Measurements from ENCODE around the gene KATNBL1. TPM values are rescaled to one million over a fixed set of nuclear protein-coding genes. Genes with fewer than 3 reads are reported as not detected.
A peak's percentile ranks its signal among the peaks of the same experiment; 100 is the strongest.

The KATNBL1 gene, protein sequence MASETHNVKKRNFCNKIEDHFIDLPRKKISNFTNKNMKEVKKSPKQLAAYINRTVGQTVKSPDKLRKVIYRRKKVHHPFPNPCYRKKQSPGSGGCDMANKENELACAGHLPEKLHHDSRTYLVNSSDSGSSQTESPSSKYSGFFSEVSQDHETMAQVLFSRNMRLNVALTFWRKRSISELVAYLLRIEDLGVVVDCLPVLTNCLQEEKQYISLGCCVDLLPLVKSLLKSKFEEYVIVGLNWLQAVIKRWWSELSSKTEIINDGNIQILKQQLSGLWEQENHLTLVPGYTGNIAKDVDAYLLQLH
- 10 to 100 TPM; 42.2 to 43.8 TPM for total RNA-seq
- 29.0 TPM for polyA plus RNA-seq

DNA sequence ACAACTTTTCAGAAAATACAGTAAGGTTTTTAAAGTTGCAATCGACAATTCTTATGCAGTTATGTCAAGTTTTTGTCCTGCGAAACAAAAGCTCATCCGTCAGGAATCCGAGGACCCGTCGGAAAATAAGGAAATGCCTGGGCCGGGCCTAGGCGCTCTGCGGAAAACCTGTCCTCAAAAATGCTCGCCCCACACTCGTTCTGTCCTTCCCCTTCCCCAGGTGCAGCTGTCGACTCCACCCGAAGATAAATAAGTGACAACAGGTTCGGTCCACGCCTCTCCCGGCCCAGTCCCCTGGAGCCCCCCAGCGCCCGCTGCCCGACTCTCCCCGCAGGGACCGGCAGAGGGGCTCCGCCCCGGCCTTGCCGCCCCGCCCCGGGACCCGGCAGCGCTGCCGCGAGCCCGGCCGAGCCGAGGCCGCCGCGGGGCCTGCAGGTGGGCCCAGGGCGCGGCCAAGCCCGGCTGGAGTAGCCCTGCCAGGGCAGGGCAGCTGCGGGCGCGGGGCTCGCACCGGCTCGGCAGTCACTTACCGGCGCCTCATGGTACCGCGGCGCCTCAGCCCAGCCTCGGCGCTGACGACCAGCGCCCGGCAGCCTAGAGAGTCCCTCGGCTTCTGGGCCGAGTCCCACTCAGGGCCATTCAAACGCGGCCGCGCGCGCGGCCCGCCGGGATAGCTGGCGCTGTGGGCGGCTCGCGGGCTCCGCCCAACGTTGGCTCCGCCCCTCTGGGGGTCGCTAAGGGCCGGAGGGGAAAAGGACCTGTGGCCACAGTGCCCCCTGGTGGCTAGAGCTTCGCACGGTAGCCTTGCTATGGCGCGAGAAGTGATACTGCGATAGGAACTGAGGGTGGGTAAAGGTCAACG lies at the start of gene KATNBL1:
KATNBL1 (minus strand) TSS at position 676 of the 862 bp plus-strand sequence. CDS start 46,420 bp downstream, outside the sequence.
- ChIA-PET CTCF (interaction anchor here (0.7 to 4.8 kb wide), 25 partner anchors 9 to 1547 kb away, joined by 3 to 75 read pairs (median 4); partner anchors contain the start of genes AQR, EMC4, EMC7 and LPCAT4), POLR2A (interaction anchor here (0.5 to 1.7 kb wide), 6 partner anchors 15 to 170 kb away, joined by 3 to 9 read pairs (median 3); partner anchors contain the start of genes AVEN, EMC7, LPCAT4 and PGBD4)
- Mint-ChIP-seq H3K9me3 (no peaks in the 10 kb centered on the region), H3K4me3 (peak within 1 kb of the TSS; percentile 86 to 95 (median 91)), H3K4me1 (peaks cover 17 to 35% (median 35%) of the 10 kb centered on the region in 3 donors), H3K27me3 (no peaks in the 10 kb centered on the region), H3K36me3 (peaks cover 0 to 17% (median 1%) of the 10 kb centered on the region in 3 donors), H3K27ac (peak within 1 kb of the TSS; percentile 57 to 94 (median 86))
- peak within 1 kb of the TSS; percentile 57 for H3K4me3 ChIP-seq (ENCODE audit: low read length)
- peak; percentile 87 to 97 (median 95) for DNase-seq
- peaks cover 14% of the 10 kb centered on the region for H3K4me1 ChIP-seq (ENCODE audit: insufficient read depth, low read length)
- peak within 1 kb of the TSS; percentile 52 for H3K27ac ChIP-seq (ENCODE audit: low read depth, low read length)
- no peaks in the 10 kb centered on the region for H3K9me3 ChIP-seq (ENCODE audit: low read length)
- no peaks in the 10 kb centered on the region for H3K36me3 ChIP-seq (ENCODE audit: insufficient read depth, low read length)
- H3K27me3 ChIP-seq (ENCODE audit: insufficient read depth, low read length, poor library complexity, severe bottlenecking): no peaks in the 10 kb centered on the region

DNA sequence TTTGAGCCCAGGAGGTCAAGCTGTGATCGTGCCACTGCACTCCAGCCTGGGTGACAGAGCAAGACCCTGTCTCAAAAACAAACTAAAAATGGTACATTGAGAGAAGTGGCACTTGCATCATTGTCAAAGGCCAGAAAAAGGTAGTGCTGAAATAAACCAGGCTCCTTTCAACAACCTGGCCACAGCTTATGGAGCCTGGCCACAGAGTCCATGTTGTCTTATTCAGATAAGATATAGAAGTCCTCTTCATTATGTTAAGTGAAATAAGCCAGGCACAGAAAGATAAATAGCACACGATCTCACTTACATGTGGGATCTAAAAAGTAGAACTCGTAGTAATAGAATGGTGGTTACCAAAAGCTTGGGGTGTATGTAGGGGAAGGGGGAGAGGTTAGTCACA lies 49.7 kb upstream of the KATNBL1 start:
- H3K4me3 Mint-ChIP-seq: no peak overlapping the region
- ChIA-PET CTCF (interaction anchor here (2.8 kb wide), 1 partner anchor 108 kb away, joined by 8 read pairs; the partner anchor contains the start of gene LPCAT4), POLR2A (interaction anchor here (1.2 kb wide), 1 partner anchor 108 kb away, joined by 5 read pairs; the partner anchor contains the start of gene LPCAT4)
- H3K36me3 Mint-ChIP-seq: peaks cover 4 to 44% (median 15%) of the 10 kb centered on the region in 3 donors
- Histone ChIP-seq H3K4me1 (ENCODE audit: insufficient read depth, low read length) (no peaks in the 10 kb centered on the region), H3K4me3 (ENCODE audit: low read length) (no peak overlapping the region), H3K27ac (ENCODE audit: low read depth, low read length) (no peak overlapping the region), H3K9me3 (ENCODE audit: low read length) (no peaks in the 10 kb centered on the region), H3K36me3 (ENCODE audit: insufficient read depth, low read length) (no peaks in the 10 kb centered on the region), H3K27me3 (ENCODE audit: insufficient read depth, low read length, poor library complexity, severe bottlenecking) (no peaks in the 10 kb centered on the region)
- H3K27ac Mint-ChIP-seq: no peak overlapping the region
- no peak for DNase-seq
- peaks cover 0 to 3% (median 0%) of the 10 kb centered on the region in 3 donors for H3K4me1 Mint-ChIP-seq
- no peaks in the 10 kb centered on the region for H3K9me3 Mint-ChIP-seq
- H3K27me3 Mint-ChIP-seq: peaks cover 0 to 3% of the 10 kb centered on the region in 2 donors

DNA sequence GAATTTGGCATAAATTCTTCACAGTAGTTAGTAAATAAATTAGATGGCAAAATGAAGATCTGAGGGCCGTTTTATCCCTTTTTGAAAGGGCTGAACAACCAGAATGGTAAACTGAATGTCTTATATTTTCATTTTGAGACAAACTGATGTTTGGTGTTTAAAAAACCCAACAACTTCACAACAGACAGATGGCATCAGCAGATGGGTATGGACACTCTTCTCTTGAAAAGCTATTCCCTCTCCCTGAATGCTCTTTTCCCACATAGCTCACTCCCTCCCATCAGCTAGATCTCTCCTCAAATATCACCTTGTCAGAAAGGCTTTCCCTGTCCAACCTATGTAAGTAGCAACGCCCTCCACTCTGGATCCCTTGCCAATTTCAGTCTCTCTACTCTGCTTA lies 48.3 kb upstream of the KATNBL1 start:
- Mint-ChIP-seq H3K4me1 (no peaks in the 10 kb centered on the region), H3K4me3 (no peak overlapping the region), H3K27me3 (peaks cover 0 to 3% of the 10 kb centered on the region in 2 donors), H3K9me3 (no peaks in the 10 kb centered on the region), H3K27ac (peak overlapping the region in 2 of 8 donors; percentile 3 to 68), H3K36me3 (peaks cover 9 to 56% (median 22%) of the 10 kb centered on the region in 3 donors)
- H3K4me1 ChIP-seq (ENCODE audit: insufficient read depth, low read length): no peaks in the 10 kb centered on the region
- POLR2A ChIA-PET: no interaction called here
- H3K27me3 ChIP-seq (ENCODE audit: insufficient read depth, low read length, poor library complexity, severe bottlenecking): no peaks in the 10 kb centered on the region
- no peak overlapping the region for H3K4me3 ChIP-seq (ENCODE audit: low read length)
- H3K9me3 ChIP-seq (ENCODE audit: low read length): no peaks in the 10 kb centered on the region
- H3K27ac ChIP-seq (ENCODE audit: low read depth, low read length): no peak overlapping the region
- no peak for DNase-seq
- CTCF ChIA-PET: interaction anchor here (2.8 kb wide), 1 partner anchor 110 kb away, joined by 8 read pairs; the partner anchor contains the start of gene LPCAT4
- H3K36me3 ChIP-seq (ENCODE audit: insufficient read depth, low read length): no peaks in the 10 kb centered on the region

DNA sequence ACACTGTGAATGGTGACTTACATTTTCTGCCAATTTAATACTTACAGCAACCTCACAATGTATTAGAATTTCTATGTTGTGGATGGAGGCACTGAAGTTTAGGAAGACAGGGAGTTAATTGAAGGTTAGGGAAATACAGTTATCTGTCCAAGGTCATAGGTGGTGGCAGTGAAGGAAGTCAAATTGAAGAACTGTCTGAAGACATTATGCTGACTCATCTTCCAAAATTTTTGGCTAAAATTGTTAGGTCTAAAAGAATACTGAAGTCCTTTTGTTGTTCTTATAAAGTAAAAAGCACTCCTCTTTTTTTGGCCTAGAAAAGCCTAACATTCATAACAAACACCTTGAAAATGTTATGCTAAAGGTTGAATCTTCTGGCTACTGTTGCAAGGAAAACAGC lies 42.6 kb upstream of the KATNBL1 start:
- H3K4me3 Mint-ChIP-seq: no peak overlapping the region
- ChIA-PET POLR2A (no interaction called here), CTCF (interaction anchor here (1.5 kb wide), 1 partner anchor 115 kb away, joined by 4 read pairs; the partner anchor contains the start of gene LPCAT4)
- H3K9me3 Mint-ChIP-seq: no peaks in the 10 kb centered on the region
- no peak for DNase-seq
- Histone ChIP-seq H3K4me1 (ENCODE audit: insufficient read depth, low read length) (no peaks in the 10 kb centered on the region), H3K27me3 (ENCODE audit: insufficient read depth, low read length, poor library complexity, severe bottlenecking) (no peaks in the 10 kb centered on the region), H3K9me3 (ENCODE audit: low read length) (no peaks in the 10 kb centered on the region), H3K4me3 (ENCODE audit: low read length) (no peak overlapping the region), H3K36me3 (ENCODE audit: insufficient read depth, low read length) (peaks cover 17% of the 10 kb centered on the region), H3K27ac (ENCODE audit: low read depth, low read length) (no peak overlapping the region)
- no peaks in the 10 kb centered on the region for H3K4me1 Mint-ChIP-seq
- no peak overlapping the region for H3K27ac Mint-ChIP-seq
- no peaks in the 10 kb centered on the region for H3K27me3 Mint-ChIP-seq
- H3K36me3 Mint-ChIP-seq: peaks cover 16 to 85% (median 25%) of the 10 kb centered on the region in 3 donors

DNA sequence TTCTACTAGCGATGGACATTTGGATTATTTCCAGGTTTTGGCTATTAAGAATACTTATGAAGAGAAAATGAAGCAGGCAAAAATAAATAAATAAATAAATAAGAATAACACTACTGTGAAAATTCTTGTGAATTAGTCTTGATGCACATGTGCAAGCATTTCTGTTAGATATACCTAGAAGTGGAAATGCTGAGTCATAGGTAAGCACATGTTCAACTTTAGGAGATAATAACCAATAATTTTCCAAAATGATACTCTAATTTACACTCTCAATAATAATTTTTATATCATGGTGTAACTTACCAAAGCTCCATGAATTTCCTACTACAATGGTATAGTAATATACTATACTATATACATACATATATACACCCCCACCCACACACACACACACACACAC lies 38.3 kb upstream of the KATNBL1 start:
- H3K36me3 ChIP-seq (ENCODE audit: insufficient read depth, low read length): peaks cover 24% of the 10 kb centered on the region
- no peaks in the 10 kb centered on the region for H3K9me3 Mint-ChIP-seq
- H3K27ac Mint-ChIP-seq: no peak overlapping the region

DNA sequence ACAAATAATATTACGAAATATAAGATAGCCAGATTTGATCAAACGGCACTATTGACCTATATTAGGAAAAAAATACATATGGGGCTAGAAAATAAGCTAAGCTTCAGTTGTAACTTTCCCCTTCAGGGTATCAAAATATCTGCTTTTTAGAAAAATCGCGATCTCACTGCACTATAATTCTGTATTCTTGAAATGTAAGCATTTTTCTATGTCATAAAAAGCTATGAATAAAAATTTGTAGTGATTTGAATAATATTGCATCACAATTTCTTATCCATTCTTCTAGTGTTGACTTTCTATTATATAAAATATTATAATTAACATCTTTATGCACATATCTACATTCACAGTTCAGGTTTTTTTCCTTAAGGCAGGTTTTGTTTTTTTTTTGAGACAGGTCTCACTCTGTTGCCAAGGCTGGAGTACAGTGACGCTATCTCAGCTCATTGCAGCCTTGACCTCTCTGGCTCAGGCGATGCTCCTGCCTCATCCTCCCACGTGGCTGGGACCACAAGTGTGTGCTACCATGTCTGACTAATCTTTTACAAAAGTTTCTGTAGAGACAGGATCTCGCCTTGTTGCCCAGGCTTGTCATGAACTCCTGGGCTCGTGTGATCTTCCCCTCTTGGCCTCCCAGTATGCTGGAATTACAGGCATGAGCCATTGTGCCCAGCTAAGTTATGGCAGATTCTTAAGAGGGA lies 36.5 kb upstream of the KATNBL1 start:
- Mint-ChIP-seq H3K4me3 (no peak overlapping the region), H3K27ac (peak overlapping the region in 2 of 8 donors; percentile 43 to 78), H3K36me3 (peaks cover 4 to 72% (median 14%) of the 10 kb centered on the region in 3 donors), H3K4me1 (peaks cover 0 to 2% (median 0%) of the 10 kb centered on the region in 3 donors), H3K27me3 (no peaks in the 10 kb centered on the region), H3K9me3 (no peaks in the 10 kb centered on the region)
- H3K36me3 ChIP-seq (ENCODE audit: insufficient read depth, low read length): peaks cover 16% of the 10 kb centered on the region
- no peaks in the 10 kb centered on the region for H3K4me1 ChIP-seq (ENCODE audit: insufficient read depth, low read length)
- no peak for DNase-seq
- CTCF ChIA-PET: interaction anchor here (1.0 to 1.1 kb wide), 2 partner anchors 37 to 121 kb away, joined by 3 read pairs; partner anchors contain the start of genes KATNBL1 and LPCAT4
- no peak overlapping the region for H3K4me3 ChIP-seq (ENCODE audit: low read length)
- POLR2A ChIA-PET: no interaction called here
- H3K9me3 ChIP-seq (ENCODE audit: low read length): no peaks in the 10 kb centered on the region
- no peak overlapping the region for H3K27ac ChIP-seq (ENCODE audit: low read depth, low read length)
- H3K27me3 ChIP-seq (ENCODE audit: insufficient read depth, low read length, poor library complexity, severe bottlenecking): no peaks in the 10 kb centered on the region

More for the DNA sequence above, 38.3 kb upstream of the KATNBL1 start:
- Histone ChIP-seq H3K27ac (ENCODE audit: low read depth, low read length) (no peak overlapping the region), H3K9me3 (ENCODE audit: low read length) (no peaks in the 10 kb centered on the region), H3K4me1 (ENCODE audit: insufficient read depth, low read length) (no peaks in the 10 kb centered on the region), H3K4me3 (ENCODE audit: low read length) (no peak overlapping the region), H3K27me3 (ENCODE audit: insufficient read depth, low read length, poor library complexity, severe bottlenecking) (no peaks in the 10 kb centered on the region)
- DNase-seq: no peak
- Mint-ChIP-seq H3K27me3 (no peaks in the 10 kb centered on the region), H3K4me3 (no peak overlapping the region), H3K36me3 (peaks cover 8 to 78% (median 19%) of the 10 kb centered on the region in 3 donors), H3K4me1 (no peaks in the 10 kb centered on the region)
- CTCF ChIA-PET: interaction anchor here (1.0 kb wide), 1 partner anchor 95 kb away, joined by 3 read pairs; the partner anchor contains the start of genes NOP10 and NUTM1
- POLR2A ChIA-PET: interaction anchor here (0.9 kb wide), 1 partner anchor 89 kb away, joined by 3 read pairs; no protein-coding TSS in a partner anchor

DNA sequence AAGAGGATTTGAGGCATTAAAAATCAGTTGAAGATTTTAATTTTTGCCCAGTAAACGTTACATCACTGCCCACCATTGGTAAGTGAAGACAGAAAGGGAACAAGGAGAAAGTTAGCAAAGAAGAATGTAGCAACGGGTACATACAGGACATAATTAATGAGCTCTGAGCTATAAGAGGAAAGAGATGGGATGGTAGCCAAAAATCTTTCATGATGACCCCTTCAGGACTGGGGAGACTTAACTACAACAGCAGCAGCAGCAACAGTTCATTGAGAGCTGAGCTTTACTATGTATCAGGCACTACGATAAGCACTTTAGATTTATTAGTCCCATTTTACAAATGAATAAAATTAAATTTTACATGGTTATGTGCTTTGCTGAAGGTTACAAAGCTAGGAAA lies 33.3 kb upstream of the KATNBL1 start:
- no peak overlapping the region for H3K27ac ChIP-seq (ENCODE audit: low read depth, low read length)
- H3K27me3 ChIP-seq (ENCODE audit: insufficient read depth, low read length, poor library complexity, severe bottlenecking): no peaks in the 10 kb centered on the region
- H3K4me3 Mint-ChIP-seq: no peak overlapping the region
- no peaks in the 10 kb centered on the region for H3K9me3 Mint-ChIP-seq
- H3K9me3 ChIP-seq (ENCODE audit: low read length): no peaks in the 10 kb centered on the region
- CTCF ChIA-PET: interaction anchor here (0.8 to 4.4 kb wide), 6 partner anchors 10 to 345 kb away, joined by 3 to 59 read pairs (median 3); partner anchors contain the start of gene LPCAT4
- H3K36me3 Mint-ChIP-seq: peaks cover 0 to 72% (median 19%) of the 10 kb centered on the region in 3 donors
- peaks cover 0 to 2% (median 0%) of the 10 kb centered on the region in 3 donors for H3K4me1 Mint-ChIP-seq
- no peaks in the 10 kb centered on the region for H3K27me3 Mint-ChIP-seq
- peaks cover 14% of the 10 kb centered on the region for H3K36me3 ChIP-seq (ENCODE audit: insufficient read depth, low read length)
- DNase-seq: no peak
- POLR2A ChIA-PET: no interaction called here
- no peaks in the 10 kb centered on the region for H3K4me1 ChIP-seq (ENCODE audit: insufficient read depth, low read length)
- H3K27ac Mint-ChIP-seq: peak overlapping the region in 3 of 8 donors; percentile 18 to 87 (median 35)
- no peak overlapping the region for H3K4me3 ChIP-seq (ENCODE audit: low read length)
